Measurements from ENCODE around the gene CCDC192. TPM values are rescaled to one million over a fixed set of nuclear protein-coding genes. Genes with fewer than 3 reads are reported as not detected.

CCDC192 gene
- total RNA-seq, 1 donor from 2014 or later: not detected

GRCh38 chr5:127967323-127967982 is 264.3 kb downstream of the CCDC192 start:
- no peak for TF ChIP-seq CTCF (IDR thresholded peaks at IDR 0.05)
- no peak for TF ChIP-seq EZH2 (IDR thresholded peaks at IDR 0.05)
- TF ChIP-seq EZH2phosphoT487 (IDR thresholded peaks at IDR 0.05): no peak
- no peak overlapping the region for H3K27ac Mint-ChIP-seq
- Histone ChIP-seq H3K4me3 (no peak overlapping the region), H3F3A (ENCODE audit: low read depth) (no peaks in the 10 kb centered on the region), H3K27me3 (no peaks in the 10 kb centered on the region), H3K9ac (no peak overlapping the region), H3K4me2 (no peak overlapping the region), H2AFZ (replicated peaks) (no peak overlapping the region), H3K9me3 (ENCODE audit: low read depth) (no peaks in the 10 kb centered on the region), H3K27ac (no peak overlapping the region), H4K20me1 (ENCODE audit: low read depth) (no peaks in the 10 kb centered on the region), H3K79me2 (ENCODE audit: low read depth) (no peaks in the 10 kb centered on the region), H3K4me1 (peaks cover 8% of the 10 kb centered on the region), H3K36me3 (no peaks in the 10 kb centered on the region)
- H3K36me3 Mint-ChIP-seq: peaks cover 8% of the 10 kb centered on the region
- no peak overlapping the region for H3K4me3 Mint-ChIP-seq
- no peaks in the 10 kb centered on the region for H3K27me3 Mint-ChIP-seq (ENCODE audit: insufficient read depth, low read depth)
- DNase-seq (ENCODE audit: low spot score): no peak
- H3K4me1 Mint-ChIP-seq: peaks cover 7% of the 10 kb centered on the region
- peaks cover 2% of the 10 kb centered on the region for H3K9me3 Mint-ChIP-seq

- H2AFZ ChIP-seq (replicated peaks): no peak overlapping the region
- H3K79me2 ChIP-seq (ENCODE audit: low read depth): no peaks in the 10 kb centered on the region
- no peak for TF ChIP-seq CTCF (IDR thresholded peaks at IDR 0.05)
- Mint-ChIP-seq H3K36me3 (peaks cover 8% of the 10 kb centered on the region), H3K27me3 (ENCODE audit: insufficient read depth, low read depth) (no peaks in the 10 kb centered on the region), H3K4me1 (peaks cover 7% of the 10 kb centered on the region), H3K9me3 (peaks cover 2% of the 10 kb centered on the region), H3K27ac (no peak overlapping the region), H3K4me3 (no peak overlapping the region)
- no peak overlapping the region for H3K27ac ChIP-seq
- no peaks in the 10 kb centered on the region for H4K20me1 ChIP-seq (ENCODE audit: low read depth)
- no peaks in the 10 kb centered on the region for H3K9me3 ChIP-seq (ENCODE audit: low read depth)
- no peak for DNase-seq (ENCODE audit: low spot score)
- no peak overlapping the region for H3K9ac ChIP-seq
- no peaks in the 10 kb centered on the region for H3F3A ChIP-seq (ENCODE audit: low read depth)
- peaks cover 8% of the 10 kb centered on the region for H3K4me1 ChIP-seq
- no peak overlapping the region for H3K4me3 ChIP-seq
- no peaks in the 10 kb centered on the region for H3K36me3 ChIP-seq
- no peak overlapping the region for H3K4me2 ChIP-seq
- H3K27me3 ChIP-seq: no peaks in the 10 kb centered on the region
These were observed 264.9 kb downstream of the CCDC192 start for GRCh38 chr5:127967983-127968592.

- H3K9me3 Mint-ChIP-seq: peaks cover 2% of the 10 kb centered on the region
- no peak overlapping the region for H3K4me3 Mint-ChIP-seq
- peaks cover 7% of the 10 kb centered on the region for H3K4me1 Mint-ChIP-seq
These were observed 265.8 kb downstream of the CCDC192 start for GRCh38 chr5:127969002-127969401.

More at GRCh38 chr5:127969002-127969401, 265.8 kb downstream of the CCDC192 start:
- H3K79me2 ChIP-seq (ENCODE audit: low read depth): no peaks in the 10 kb centered on the region
- no peak overlapping the region for H2AFZ ChIP-seq (replicated peaks)
- H3K4me2 ChIP-seq: no peak overlapping the region
- Mint-ChIP-seq H3K36me3 (peaks cover 4% of the 10 kb centered on the region), H3K27me3 (ENCODE audit: insufficient read depth, low read depth) (no peaks in the 10 kb centered on the region), H3K27ac (no peak overlapping the region)
- no peaks in the 10 kb centered on the region for H3K36me3 ChIP-seq
- no peaks in the 10 kb centered on the region for H4K20me1 ChIP-seq (ENCODE audit: low read depth)
- H3K4me1 ChIP-seq: peaks cover 8% of the 10 kb centered on the region
- DNase-seq (ENCODE audit: low spot score): no peak
- no peaks in the 10 kb centered on the region for H3F3A ChIP-seq (ENCODE audit: low read depth)
- no peak overlapping the region for H3K9ac ChIP-seq
- H3K9me3 ChIP-seq (ENCODE audit: low read depth): no peaks in the 10 kb centered on the region
- no peak overlapping the region for H3K27ac ChIP-seq
- no peak overlapping the region for H3K4me3 ChIP-seq
- no peak for TF ChIP-seq CTCF (IDR thresholded peaks at IDR 0.05)
- no peak for TF ChIP-seq EZH2phosphoT487 (IDR thresholded peaks at IDR 0.05)
- no peak for TF ChIP-seq EZH2 (IDR thresholded peaks at IDR 0.05)
- no peaks in the 10 kb centered on the region for H3K27me3 ChIP-seq
